Vagina (tissue), 2 donors: ENCODE data around the gene RBPJL. TPM values are rescaled to one million over a fixed set of nuclear protein-coding genes. Genes with fewer than 3 reads are reported as not detected.
A peak's percentile ranks its signal among the peaks of the same experiment; 100 is the strongest.

ENCODE experiments used
- DNase-seq, 2 donors: peaks; one replicate each; pipeline ENCODE4 v3.0.0-alpha.2; 2017; ENCODE audit errors: extremely low spot score in 2 of 2
- H3K27ac ChIP-seq: fragments of 200-600 bp; sonication (generic); one replicate; pipeline ENCODE4 v1.5.1; 2019
- H3K27me3 ChIP-seq: fragments of 200-600 bp; sonication (generic); one replicate; pipeline ENCODE4 v1.5.1; 2019
- H3K36me3 ChIP-seq, 2 donors: fragments of 200-600 bp; sonication (generic); one replicate each; pipeline ENCODE4 v1.5.1; 2017 to 2019
- H3K4me1 ChIP-seq: fragments of 200-600 bp; sonication (generic); one replicate; pipeline ENCODE4 v1.5.1; 2019
- H3K4me3 ChIP-seq, 2 donors: fragments of 200-600 bp; sonication (generic); 1 replicate in 1 of 2; 2 replicates in 1 of 2; pipeline ENCODE4 v1.5.1; 2016 to 2019
- H3K9me3 ChIP-seq: fragments of 200-600 bp; sonication (generic); one replicate; pipeline ENCODE4 v1.5.1; 2019
- POLR2A ChIP-seq, 2 donors: fragments of 450-650 bp; IDR thresholded peaks; one replicate each; pipeline ENCODE4 v1.6.1; 2017; ENCODE audit warnings: antibody characterized with exemption in 2 of 2, mild to moderate bottlenecking in 2 of 2, moderate library complexity in 2 of 2
- POLR2AphosphoS5 ChIP-seq, 2 donors: sonication (generic); formaldehyde crosslinking; IDR thresholded peaks; one replicate each; pipeline ENCODE4 v1.9.0; 2017; ENCODE audit warnings: antibody characterized with exemption in 2 of 2, mild to moderate bottlenecking in 2 of 2, low read depth in 1 of 2; ENCODE audit not compliant: insufficient read depth in 1 of 2
- intact Hi-C: fragments of 100-400 bp; cut with DNase I; formaldehyde crosslinking; loops from one replicate; pipeline ENCODE4 v1.15.1; 2023
- total RNA-seq: library from RNA; depleted of rRNA; stranded (reverse); fragments of >200 nt; gene quantifications from one replicate; pipeline ENCODE4 v1.2.3, GENCODE V29; 2016
- TF ChIP-seq, protein P1 (sequence below), 3 experiments: fragments of 450-650 bp in 2 of 3; fragments of 200-600 bp in 1 of 3; sonication (generic) in 1 of 3; IDR thresholded peaks; one replicate each; pipeline ENCODE4 v1.5.1; 2017 to 2019; ENCODE audit warnings: antibody characterized with exemption in 3 of 3, mild to moderate bottlenecking in 2 of 3, moderate library complexity in 2 of 3

The RBPJL gene
- total RNA-seq, 1 donor from 2014 or later = not detected

GRCh38 chr20:45362804-45363610 lies 56.4 kb downstream of the RBPJL start, which contains the start of gene SYS1:
Gene SYS1 (plus strand): TSS chr20:45363156. CDS start chr20:45363532, 376 bp downstream.
- peak in 1 of 2 donors; percentile 99 for DNase-seq
- no peaks in the 10 kb centered on the region for H3K9me3 ChIP-seq
- peak; percentile 100 for TF ChIP-seq POLR2AphosphoS5 (IDR thresholded peaks at IDR 0.05; ENCODE audit: insufficient read depth in 1 of 2, low read depth in 1 of 2)
- TF ChIP-seq, protein P1, sequence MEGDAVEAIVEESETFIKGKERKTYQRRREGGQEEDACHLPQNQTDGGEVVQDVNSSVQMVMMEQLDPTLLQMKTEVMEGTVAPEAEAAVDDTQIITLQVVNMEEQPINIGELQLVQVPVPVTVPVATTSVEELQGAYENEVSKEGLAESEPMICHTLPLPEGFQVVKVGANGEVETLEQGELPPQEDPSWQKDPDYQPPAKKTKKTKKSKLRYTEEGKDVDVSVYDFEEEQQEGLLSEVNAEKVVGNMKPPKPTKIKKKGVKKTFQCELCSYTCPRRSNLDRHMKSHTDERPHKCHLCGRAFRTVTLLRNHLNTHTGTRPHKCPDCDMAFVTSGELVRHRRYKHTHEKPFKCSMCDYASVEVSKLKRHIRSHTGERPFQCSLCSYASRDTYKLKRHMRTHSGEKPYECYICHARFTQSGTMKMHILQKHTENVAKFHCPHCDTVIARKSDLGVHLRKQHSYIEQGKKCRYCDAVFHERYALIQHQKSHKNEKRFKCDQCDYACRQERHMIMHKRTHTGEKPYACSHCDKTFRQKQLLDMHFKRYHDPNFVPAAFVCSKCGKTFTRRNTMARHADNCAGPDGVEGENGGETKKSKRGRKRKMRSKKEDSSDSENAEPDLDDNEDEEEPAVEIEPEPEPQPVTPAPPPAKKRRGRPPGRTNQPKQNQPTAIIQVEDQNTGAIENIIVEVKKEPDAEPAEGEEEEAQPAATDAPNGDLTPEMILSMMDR (IDR thresholded peaks at IDR 0.05) = peak; percentile 85 to 95 (median 86)
- TF ChIP-seq POLR2A (IDR thresholded peaks at IDR 0.05) = peak in 1 of 2 donors; percentile 70
- peaks cover 47% of the 10 kb centered on the region for H3K4me1 ChIP-seq
- intact Hi-C loops = loop anchor here (10.0 kb wide), 1 partner anchor 412 kb away; no protein-coding TSS in a partner anchor
- peak within 1 kb of the TSS; percentile 68 to 70 for H3K4me3 ChIP-seq
- H3K27me3 ChIP-seq = no peaks in the 10 kb centered on the region
- H3K27ac ChIP-seq = peak within 1 kb of the TSS; percentile 89
- H3K36me3 ChIP-seq = peaks cover 0 to 28% of the 10 kb centered on the region in 2 donors

DNA sequence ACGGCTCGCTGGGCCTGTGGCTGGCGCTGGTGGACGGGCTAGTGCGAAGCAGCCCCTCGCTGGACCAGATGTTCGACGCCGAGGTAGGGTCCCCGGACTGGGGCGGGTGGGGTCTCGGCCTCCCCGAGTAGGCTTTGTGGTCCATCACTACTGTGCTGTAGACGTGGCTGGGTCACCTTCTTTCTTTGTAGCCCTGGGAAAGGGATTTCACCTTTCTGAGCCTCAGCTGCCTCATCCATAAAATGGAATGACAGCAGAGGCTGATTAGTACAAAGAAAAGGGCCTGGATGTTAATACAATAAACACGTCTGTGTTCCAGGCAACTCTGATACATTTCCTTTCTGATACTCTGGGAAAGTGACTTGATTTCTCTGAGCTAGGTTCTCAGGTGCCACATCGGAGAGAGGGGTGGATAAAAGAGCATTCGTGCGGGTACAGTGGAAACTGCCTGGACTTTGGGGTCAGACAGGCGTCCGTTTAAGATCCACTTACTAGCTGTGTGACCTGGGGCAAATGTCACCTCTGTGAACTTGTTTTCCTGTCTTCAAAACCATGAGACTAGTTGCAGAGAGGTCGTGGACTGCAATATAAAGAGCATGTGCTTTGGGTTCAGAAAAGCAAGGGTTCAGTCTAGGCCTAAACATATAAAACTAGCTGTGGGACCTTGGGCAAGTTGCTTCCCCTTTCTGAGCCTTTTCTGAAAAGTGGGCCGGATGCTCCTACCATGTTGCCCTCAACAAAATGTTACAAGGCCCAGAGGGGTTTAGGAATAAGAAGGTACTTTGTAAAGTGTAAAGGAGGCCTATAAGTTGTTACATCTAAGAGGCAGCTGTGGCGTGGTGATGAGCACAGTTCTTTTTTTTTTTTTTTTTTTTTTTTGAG lies 57.2 kb downstream of the RBPJL start:
- intact Hi-C loops = loop anchor here (10.0 kb wide), 1 partner anchor 411 kb away; no protein-coding TSS in a partner anchor
- peak in 1 of 2 donors; percentile 79 for DNase-seq
- H3K4me1 ChIP-seq = peaks cover 38% of the 10 kb centered on the region

DNA sequence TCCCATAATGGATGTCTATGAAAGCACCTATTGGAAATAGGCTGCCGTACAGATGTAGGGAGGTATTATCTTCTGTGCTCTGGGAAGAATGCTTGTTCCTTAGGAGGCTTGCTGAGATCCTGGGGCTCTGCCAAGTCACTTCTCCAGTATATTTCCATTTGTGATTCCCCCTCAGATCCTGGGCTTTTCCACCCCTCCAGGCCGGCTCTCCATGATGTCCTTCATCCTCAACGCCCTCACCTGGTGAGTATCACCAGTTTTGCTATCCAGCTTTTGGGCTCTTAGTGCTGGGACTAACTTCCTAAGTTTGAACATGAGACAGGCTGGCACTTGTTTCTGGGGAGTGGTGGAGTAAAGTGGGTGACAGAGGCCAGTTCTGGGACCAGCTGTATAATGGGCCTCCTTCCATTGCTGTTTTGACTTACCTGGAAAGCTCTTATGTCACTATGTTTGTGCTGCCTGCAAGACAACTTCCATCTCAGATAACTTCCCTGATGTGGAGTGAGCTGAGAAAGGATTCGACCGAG lies 58.9 kb downstream of the RBPJL start:
- Histone ChIP-seq H3K9me3 (no peaks in the 10 kb centered on the region), H3K36me3 (peaks cover 0 to 31% of the 10 kb centered on the region in 2 donors), H3K4me3 (no peak overlapping the region), H3K4me1 (peaks cover 30% of the 10 kb centered on the region), H3K27ac (no peak overlapping the region), H3K27me3 (no peaks in the 10 kb centered on the region)
- peak in 1 of 2 donors; percentile 79 for DNase-seq
- TF ChIP-seq, protein P1 (IDR thresholded peaks at IDR 0.05) = no peak
- TF ChIP-seq POLR2A (IDR thresholded peaks at IDR 0.05) (no peak), POLR2AphosphoS5 (IDR thresholded peaks at IDR 0.05; ENCODE audit: insufficient read depth in 1 of 2, low read depth in 1 of 2) (no peak)
- intact Hi-C loops = loop anchor here (10.0 kb wide), 1 partner anchor 409 kb away; no protein-coding TSS in a partner anchor

More for the DNA sequence above, 57.2 kb downstream of the RBPJL start:
- Histone ChIP-seq H3K36me3 (peaks cover 0 to 31% of the 10 kb centered on the region in 2 donors), H3K9me3 (no peaks in the 10 kb centered on the region), H3K27me3 (no peaks in the 10 kb centered on the region), H3K27ac (peak overlapping the region; percentile 89), H3K4me3 (peak overlapping the region; percentile 68 to 70)
- TF ChIP-seq POLR2A (IDR thresholded peaks at IDR 0.05) = no peak
- TF ChIP-seq, protein P1 (IDR thresholded peaks at IDR 0.05) = no peak
- TF ChIP-seq POLR2AphosphoS5 (IDR thresholded peaks at IDR 0.05; ENCODE audit: insufficient read depth in 1 of 2, low read depth in 1 of 2) = no peak

DNA sequence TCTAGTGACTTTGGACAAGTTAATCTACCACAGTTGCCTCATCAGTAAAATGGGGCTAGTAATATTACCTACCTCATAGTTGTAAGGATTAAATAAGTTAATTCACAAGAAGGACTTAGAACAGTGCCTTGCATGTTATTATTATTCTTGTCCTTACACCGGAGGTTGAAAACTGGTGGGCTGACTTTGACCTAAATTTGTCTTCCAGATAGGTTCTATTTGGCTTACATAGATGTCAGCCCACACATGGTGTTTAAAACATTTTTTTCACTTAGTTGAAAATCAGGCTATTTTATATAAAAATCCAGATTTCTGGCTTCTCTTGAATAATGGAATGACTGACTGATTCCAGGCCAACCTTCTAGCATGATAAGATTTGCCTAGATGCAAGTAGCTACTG lies 59.6 kb downstream of the RBPJL start:
- H3K27ac ChIP-seq = no peak overlapping the region
- no peaks in the 10 kb centered on the region for H3K9me3 ChIP-seq
- no peak for DNase-seq
- peaks cover 30% of the 10 kb centered on the region for H3K4me1 ChIP-seq
- no peaks in the 10 kb centered on the region for H3K27me3 ChIP-seq
- H3K4me3 ChIP-seq = no peak overlapping the region
- TF ChIP-seq POLR2A (IDR thresholded peaks at IDR 0.05) (no peak), POLR2AphosphoS5 (IDR thresholded peaks at IDR 0.05; ENCODE audit: insufficient read depth in 1 of 2, low read depth in 1 of 2) (no peak)
- TF ChIP-seq, protein P1 (IDR thresholded peaks at IDR 0.05) = no peak
- H3K36me3 ChIP-seq = peaks cover 0 to 31% of the 10 kb centered on the region in 2 donors
- intact Hi-C loops = loop anchor here (10.0 kb wide), 1 partner anchor 409 kb away; no protein-coding TSS in a partner anchor
